Activated T-cell treated with anti-CD3 and anti-CD28 coated beads, Interleukin-2, amount 50 U/mL, for 24 hours (primary cell): ENCODE results near the gene TLE3.
A peak's percentile ranks its signal among the peaks of the same experiment; 100 is the strongest.
"Not testable (repeated sequence)": the region's sequence is repeated elsewhere in the genome, so short reads cannot be mapped to it uniquely, and the experiment has no call there.

ENCODE experiments used
- DNase-seq: peaks from one replicate; pipeline ENCODE4 v3.0.0-alpha.2; 2020
- H3K27ac Mint-ChIP-seq: 2 replicates; pipeline ENCODE4 v1.8.0; 2020; ENCODE audit warnings: mild to moderate bottlenecking, mixed read lengths
- H3K27me3 Mint-ChIP-seq: 2 replicates; pipeline ENCODE4 v1.8.0; 2020; ENCODE audit warnings: mixed read lengths
- H3K36me3 Mint-ChIP-seq: 2 replicates; pipeline ENCODE4 v1.8.0; 2020; ENCODE audit warnings: low read depth, mixed read lengths
- H3K4me1 Mint-ChIP-seq: 2 replicates; pipeline ENCODE4 v1.8.0; 2020; ENCODE audit warnings: low read depth, mixed read lengths
- H3K4me3 Mint-ChIP-seq: 2 replicates; pipeline ENCODE4 v1.8.0; 2020; ENCODE audit warnings: mild to moderate bottlenecking, moderate library complexity, mixed read lengths
- H3K9me3 Mint-ChIP-seq: 2 replicates; pipeline ENCODE4 v1.8.0; 2020; ENCODE audit warnings: mixed read lengths

TLE3 gene

DNA sequence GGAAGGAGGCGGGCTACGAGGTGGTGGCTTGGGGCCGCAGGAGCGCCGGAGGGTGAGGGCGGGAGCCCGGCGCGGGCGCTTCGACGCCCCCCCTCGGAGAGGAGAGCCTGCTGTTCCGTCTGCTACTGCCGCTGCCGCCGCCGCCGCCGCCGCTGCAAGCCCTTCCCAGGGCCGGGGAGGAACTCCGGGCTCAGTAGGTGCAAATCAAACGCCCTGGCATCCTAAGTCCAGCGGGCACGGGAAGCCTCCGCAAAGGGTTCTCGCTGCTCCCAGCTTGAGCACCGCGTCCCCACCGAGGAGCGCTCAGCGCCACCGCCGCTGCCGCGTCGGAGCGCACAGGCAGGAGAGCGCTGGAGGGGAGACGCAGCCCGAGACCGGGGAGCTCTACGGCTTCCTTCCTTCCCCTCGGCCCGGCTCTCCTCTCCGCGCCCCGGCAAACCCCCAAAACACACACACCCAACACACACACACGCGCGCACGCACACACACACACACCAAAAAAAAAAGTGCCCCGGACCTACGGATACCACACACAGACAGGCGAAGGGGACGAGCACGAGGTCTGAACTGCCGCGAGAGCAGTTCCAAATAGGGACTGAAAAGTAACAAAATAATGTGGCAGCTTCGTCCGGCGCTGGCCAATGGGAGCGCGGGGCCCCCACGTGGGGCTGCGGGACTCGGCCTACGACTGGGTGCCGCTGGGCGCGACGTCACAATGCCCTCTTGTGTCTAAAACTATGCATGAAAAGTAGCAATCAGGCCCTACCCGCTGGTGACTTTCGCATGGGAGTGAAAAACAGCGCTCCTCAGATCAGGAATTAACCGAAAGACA, at the start of gene TLE3:
TLE3 (minus strand) TSS at position 597 of the 832 bp plus-strand sequence. CDS start 1,119 bp downstream, outside the sequence.
- H3K4me3 Mint-ChIP-seq = peak within 1 kb of the TSS; percentile 99
- H3K27me3 Mint-ChIP-seq = peaks cover 16% of the 10 kb centered on the region
- no peaks in the 10 kb centered on the region for H3K9me3 Mint-ChIP-seq
- peaks cover 43% of the 10 kb centered on the region for H3K36me3 Mint-ChIP-seq
- peaks cover 54% of the 10 kb centered on the region for H3K4me1 Mint-ChIP-seq
- peak within 1 kb of the TSS; percentile 98 for H3K27ac Mint-ChIP-seq
- peak; percentile 97 for DNase-seq

DNA sequence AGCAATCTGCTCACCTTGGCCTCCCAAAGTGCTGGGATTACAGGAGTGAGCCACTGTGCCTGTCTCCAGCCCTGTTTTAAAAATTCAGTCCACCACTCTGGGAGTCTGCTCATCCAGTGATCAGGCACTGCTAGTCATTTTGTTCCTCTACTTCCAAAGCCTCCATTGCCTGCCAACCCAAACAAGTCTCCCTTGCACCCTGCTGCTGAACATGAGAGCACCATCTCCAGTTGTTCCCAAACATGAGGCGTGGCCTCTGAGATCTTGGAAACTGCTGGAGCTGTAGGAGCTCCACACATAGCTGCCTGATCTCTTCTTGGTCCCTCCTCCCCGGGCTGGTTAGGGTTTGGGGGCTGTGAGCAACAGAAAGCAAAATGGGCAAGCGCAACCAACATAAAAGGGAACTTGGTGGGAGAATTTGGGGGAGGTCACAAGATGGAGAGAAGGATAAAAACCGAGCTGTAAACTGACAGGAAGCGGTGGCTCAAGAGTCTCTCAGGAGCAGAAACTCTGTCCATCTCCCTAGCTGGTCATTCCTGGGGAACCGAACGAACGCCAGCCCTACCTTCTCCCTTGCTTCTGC, 49.6 kb upstream of the TLE3 start:
- H3K4me3 Mint-ChIP-seq = no peak overlapping the region
- no peak overlapping the region for H3K27ac Mint-ChIP-seq
- H3K36me3 Mint-ChIP-seq = no peaks in the 10 kb centered on the region
- no peak for DNase-seq
- H3K9me3 Mint-ChIP-seq = no peaks in the 10 kb centered on the region
- peaks cover 8% of the 10 kb centered on the region for H3K4me1 Mint-ChIP-seq
- peaks cover 31% of the 10 kb centered on the region for H3K27me3 Mint-ChIP-seq

- Mint-ChIP-seq H3K9me3 (no peaks in the 10 kb centered on the region), H3K27me3 (peaks cover 31% of the 10 kb centered on the region), H3K36me3 (no peaks in the 10 kb centered on the region), H3K4me3 (no peak overlapping the region), H3K4me1 (peaks cover 13% of the 10 kb centered on the region), H3K27ac (no peak overlapping the region)
- DNase-seq = no peak
These were observed 49.1 kb upstream of the TLE3 start for GRCh38 chr15:70146771-70147170.

DNA sequence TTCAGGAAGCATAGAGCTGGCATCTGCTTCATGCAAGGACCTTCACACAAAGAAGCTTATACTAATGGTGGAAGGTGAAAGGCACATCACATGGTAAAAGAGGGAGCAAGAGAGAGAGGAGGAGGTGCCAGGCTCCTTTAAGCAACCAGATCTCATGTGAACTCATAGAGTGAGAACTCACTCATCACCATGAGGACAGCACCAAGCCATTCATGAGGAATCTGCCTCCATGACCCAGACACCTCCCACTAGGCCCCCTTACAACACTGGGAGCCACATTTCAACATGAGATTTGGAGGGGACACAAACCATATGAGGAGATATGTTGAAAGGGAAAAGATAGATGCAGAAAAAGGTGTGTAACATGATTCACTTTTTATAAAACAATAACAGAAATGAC, 48.4 kb upstream of the TLE3 start:
- no peak for DNase-seq
- Mint-ChIP-seq H3K9me3 (no peaks in the 10 kb centered on the region), H3K4me1 (peaks cover 19% of the 10 kb centered on the region), H3K36me3 (no peaks in the 10 kb centered on the region), H3K27ac (no peak overlapping the region), H3K4me3 (no peak overlapping the region), H3K27me3 (peaks cover 31% of the 10 kb centered on the region)

- Mint-ChIP-seq H3K4me3 (no peak overlapping the region), H3K4me1 (peaks cover 28% of the 10 kb centered on the region), H3K36me3 (no peaks in the 10 kb centered on the region), H3K27ac (no peak overlapping the region), H3K9me3 (no peaks in the 10 kb centered on the region), H3K27me3 (peaks cover 31% of the 10 kb centered on the region)
- DNase-seq = no peak
These were observed 47.5 kb upstream of the TLE3 start for GRCh38 chr15:70145261-70145660.

DNA sequence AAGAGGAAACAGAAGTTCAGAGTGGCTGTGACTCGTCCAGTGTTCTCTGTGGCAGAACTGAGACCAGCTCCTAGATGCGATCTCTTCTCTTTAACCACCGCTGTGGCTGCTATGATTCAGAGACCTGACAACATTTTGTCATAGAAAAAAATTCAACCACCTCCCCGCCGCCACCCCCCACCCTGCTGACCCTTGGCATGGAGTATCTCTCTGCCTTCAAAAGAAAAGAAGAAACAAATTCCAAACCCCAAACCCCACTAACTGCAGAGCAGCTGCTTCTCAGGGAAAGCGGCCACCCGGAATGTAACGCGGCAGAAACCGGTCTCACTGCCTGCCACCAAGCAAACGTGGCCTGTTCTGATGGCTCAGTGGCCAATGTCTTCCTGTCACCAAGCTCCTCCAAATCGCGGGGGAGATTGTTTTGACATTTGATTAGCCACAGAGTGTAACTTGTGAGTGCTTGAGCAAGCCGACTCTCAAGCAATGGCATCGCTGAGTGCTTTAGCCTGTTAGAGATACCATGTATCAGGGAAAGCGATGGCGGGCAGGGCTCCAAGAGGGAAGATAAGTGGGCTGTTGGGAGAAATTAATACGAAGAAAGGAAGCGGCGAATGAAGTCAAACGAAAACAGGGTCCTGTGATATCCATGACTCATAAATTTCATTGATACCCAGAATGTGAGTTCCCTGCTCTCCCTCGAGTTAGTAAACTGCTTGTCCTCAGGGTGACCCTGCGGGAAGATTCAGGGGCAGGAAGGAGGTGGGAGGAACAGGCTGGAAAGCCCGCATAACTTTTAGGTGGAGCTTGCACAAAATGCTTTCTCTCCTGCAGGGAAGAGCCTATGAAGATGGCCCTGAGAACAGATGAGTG, 44.8 kb upstream of the TLE3 start:
- Mint-ChIP-seq H3K36me3 (no peaks in the 10 kb centered on the region), H3K27ac (peak overlapping the region; percentile 72), H3K27me3 (peaks cover 42% of the 10 kb centered on the region), H3K4me1 (peaks cover 33% of the 10 kb centered on the region), H3K4me3 (no peak overlapping the region), H3K9me3 (no peaks in the 10 kb centered on the region)
- peak; percentile 44 for DNase-seq

DNA sequence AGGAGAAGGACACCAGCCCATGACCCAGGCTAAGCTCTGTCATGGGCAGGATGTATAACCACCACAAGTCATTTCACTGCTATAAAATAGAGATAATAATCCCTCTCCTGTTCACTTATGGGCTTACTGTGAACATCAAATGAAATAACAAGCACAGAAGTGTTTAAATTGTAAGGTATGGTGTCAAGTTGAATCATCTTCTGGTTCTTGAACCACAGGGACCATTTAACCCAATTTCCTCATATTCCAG, 44.3 kb upstream of the TLE3 start:
- Mint-ChIP-seq H3K9me3 (no peaks in the 10 kb centered on the region), H3K27ac (peak overlapping the region; percentile 72), H3K4me3 (no peak overlapping the region), H3K4me1 (peaks cover 33% of the 10 kb centered on the region), H3K27me3 (peaks cover 38% of the 10 kb centered on the region), H3K36me3 (no peaks in the 10 kb centered on the region)
- DNase-seq = no peak

DNA sequence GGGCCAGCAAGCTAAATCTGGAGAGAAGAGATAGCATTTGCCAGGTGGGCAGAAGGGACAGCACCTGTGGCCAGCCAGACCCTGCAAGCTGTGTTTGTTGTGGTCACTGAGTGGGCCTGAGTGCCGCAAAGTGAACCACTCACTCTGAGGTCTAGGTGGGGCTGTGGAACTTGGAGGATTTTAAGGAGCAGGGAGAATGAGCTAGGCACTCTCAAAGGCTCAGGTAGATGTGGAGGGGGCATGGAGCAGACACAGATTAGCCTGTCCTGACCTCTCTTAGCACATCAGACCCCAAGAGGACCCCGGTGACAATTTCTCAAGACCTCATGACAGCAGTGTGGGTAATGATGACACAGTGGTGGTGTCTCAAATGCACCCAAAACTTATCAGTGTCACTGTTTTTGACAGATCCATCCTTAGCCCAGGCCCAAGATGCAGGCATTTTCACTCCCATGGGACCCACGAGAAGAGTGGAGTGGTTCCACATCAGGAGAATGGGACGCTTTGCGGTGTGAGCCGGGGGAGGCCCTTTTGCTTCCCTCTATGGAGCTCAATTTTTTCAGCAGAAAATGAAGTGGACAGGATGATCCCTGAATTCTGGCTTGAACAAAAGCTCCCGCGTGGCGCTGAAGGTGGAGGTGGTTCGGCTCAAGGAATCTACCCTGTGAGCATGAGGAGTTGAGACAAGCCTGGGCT, 43.8 kb upstream of the TLE3 start:
- no peaks in the 10 kb centered on the region for H3K36me3 Mint-ChIP-seq
- DNase-seq = no peak
- peak overlapping the region; percentile 27 for H3K4me3 Mint-ChIP-seq
- peaks cover 38% of the 10 kb centered on the region for H3K27me3 Mint-ChIP-seq
- H3K9me3 Mint-ChIP-seq = no peaks in the 10 kb centered on the region
- H3K27ac Mint-ChIP-seq = peak overlapping the region; percentile 72
- H3K4me1 Mint-ChIP-seq = peaks cover 33% of the 10 kb centered on the region

- Mint-ChIP-seq H3K36me3 (no peaks in the 10 kb centered on the region), H3K4me3 (peak overlapping the region; percentile 27), H3K27me3 (peaks cover 36% of the 10 kb centered on the region), H3K27ac (peak overlapping the region; percentile 39), H3K9me3 (no peaks in the 10 kb centered on the region), H3K4me1 (peaks cover 33% of the 10 kb centered on the region)
- DNase-seq = no peak
These were observed 43.0 kb upstream of the TLE3 start for GRCh38 chr15:70140543-70141375.

GRCh38 chr15:70140025-70140542, 42.4 kb upstream of the TLE3 start:
- Mint-ChIP-seq H3K4me3 (no peak overlapping the region), H3K36me3 (no peaks in the 10 kb centered on the region), H3K27ac (no peak overlapping the region), H3K9me3 (no peaks in the 10 kb centered on the region), H3K4me1 (peaks cover 33% of the 10 kb centered on the region), H3K27me3 (peaks cover 36% of the 10 kb centered on the region)
- no peak for DNase-seq

DNA sequence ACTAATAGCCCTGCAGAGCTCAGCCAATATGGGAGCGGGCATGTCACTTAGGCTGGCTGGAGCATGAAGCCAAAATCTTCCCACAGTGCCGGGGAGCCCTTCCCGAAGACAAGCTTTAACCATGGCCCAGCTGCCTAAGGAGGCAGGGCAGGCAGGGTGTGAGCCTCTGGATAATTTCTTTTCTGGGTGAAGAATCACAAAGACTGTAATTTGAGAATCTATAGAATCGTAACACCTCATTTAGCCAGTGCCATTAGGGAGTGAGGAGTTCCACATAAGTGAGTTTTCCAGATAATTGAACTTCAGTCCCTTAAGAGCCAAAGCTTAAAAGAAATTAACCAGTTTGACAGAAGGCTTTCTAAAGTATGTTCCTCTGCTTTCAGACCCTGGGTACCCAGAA, 40.2 kb upstream of the TLE3 start:
- no peaks in the 10 kb centered on the region for H3K36me3 Mint-ChIP-seq
- no peak for DNase-seq
- no peak overlapping the region for H3K4me3 Mint-ChIP-seq
- H3K27ac Mint-ChIP-seq = no peak overlapping the region
- H3K4me1 Mint-ChIP-seq = peaks cover 32% of the 10 kb centered on the region
- H3K9me3 Mint-ChIP-seq = no peaks in the 10 kb centered on the region
- H3K27me3 Mint-ChIP-seq = peaks cover 21% of the 10 kb centered on the region

DNA sequence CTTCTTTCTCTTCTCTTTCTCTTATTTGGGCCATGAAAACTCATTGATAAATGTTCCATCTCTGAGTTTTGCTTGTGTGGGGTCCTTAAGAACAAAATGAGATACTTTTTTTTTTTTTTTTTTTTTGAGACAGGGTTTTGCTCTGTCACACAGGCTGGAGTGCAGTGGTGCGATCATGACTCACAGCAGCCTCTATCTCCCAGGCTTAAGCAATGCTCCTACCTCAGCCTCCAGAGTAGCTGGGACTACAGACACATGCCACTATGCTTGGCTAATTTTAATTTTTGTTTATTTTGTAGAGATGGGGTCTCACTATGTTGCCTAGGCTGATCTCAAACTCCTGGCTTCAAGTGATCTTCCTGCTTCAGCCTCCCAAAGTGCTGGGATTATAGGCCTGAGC, 39.3 kb upstream of the TLE3 start:
- Mint-ChIP-seq H3K4me1 (peaks cover 23% of the 10 kb centered on the region), H3K27me3 (peaks cover 16% of the 10 kb centered on the region)
- not testable (repeated sequence) for DNase-seq

DNA sequence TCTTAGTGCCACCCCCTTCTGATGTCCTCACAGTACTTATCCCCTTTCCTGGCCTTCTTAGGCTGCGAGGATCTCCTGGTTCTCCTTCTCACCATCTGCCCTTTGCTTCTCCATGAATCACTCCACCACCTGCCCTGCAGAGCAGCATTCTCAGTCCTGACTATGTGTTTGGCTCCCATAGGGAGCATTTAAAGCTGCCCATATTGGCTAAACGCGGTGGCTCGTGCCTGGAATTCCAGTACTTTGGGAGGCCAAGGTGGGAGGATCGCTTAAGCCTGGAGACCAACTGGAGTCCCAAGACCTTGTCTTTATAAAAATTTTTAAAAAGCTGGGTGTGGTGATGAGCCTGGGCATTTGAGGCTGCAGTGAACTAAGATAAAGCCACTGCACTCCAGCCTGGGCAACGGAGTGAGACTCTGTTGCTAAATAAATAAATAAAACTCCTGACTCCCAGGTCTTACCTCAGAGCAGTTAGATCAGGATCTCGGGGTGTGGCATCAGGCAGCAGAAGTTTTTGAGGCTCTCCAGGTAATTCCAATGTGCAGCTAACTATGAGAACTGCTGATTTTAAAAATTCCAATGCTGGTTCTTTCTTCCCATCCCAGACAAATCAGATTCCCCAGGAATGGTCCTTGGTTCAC, 36.2 kb upstream of the TLE3 start:
- Mint-ChIP-seq H3K27ac (no peak overlapping the region), H3K36me3 (no peaks in the 10 kb centered on the region), H3K27me3 (peaks cover 3% of the 10 kb centered on the region), H3K4me3 (no peak overlapping the region), H3K4me1 (no peaks in the 10 kb centered on the region), H3K9me3 (no peaks in the 10 kb centered on the region)
- DNase-seq = no peak

More for the DNA sequence above, 39.3 kb upstream of the TLE3 start:
- not testable (repeated sequence) for H3K27ac Mint-ChIP-seq, H3K4me3 Mint-ChIP-seq, H3K9me3 Mint-ChIP-seq, H3K36me3 Mint-ChIP-seq
